ENCODE measurements around the gene KIRREL1.

GRCh38 chr1:158084336-158084735, 90.9 kb downstream of the KIRREL1 start:
- TF ChIP-seq POLR2AphosphoS5 (IDR thresholded peaks at IDR 0.05; ENCODE audit: low read depth, low read length) (no peak), TAF1 (IDR thresholded peaks at IDR 0.05; ENCODE audit: low read depth, low read length) (no peak), POLR2A (IDR thresholded peaks at IDR 0.05; ENCODE audit: low read depth, low read length) (no peak), POU2F2 (IDR thresholded peaks at IDR 0.05; ENCODE audit: low read depth, low read length) (no peak), PAX5 (IDR thresholded peaks at IDR 0.05; ENCODE audit: insufficient read depth, low read length, severe bottlenecking) (no peak)
